Neural crest cell (in vitro differentiated cells): ENCODE data around the gene UNC13B. TPM values are rescaled to one million over a fixed set of nuclear protein-coding genes. Genes with fewer than 3 reads are reported as not detected.

Experiments
- DNase-seq: peaks from one replicate; pipeline ENCODE4 v3.0.0; 2021; ENCODE audit warnings: low read depth, mixed read lengths, low spot score
- H3K27ac Mint-ChIP-seq: one replicate; pipeline ENCODE4 v1.8.0; 2021; ENCODE audit warnings: mild to moderate bottlenecking, mixed read lengths; ENCODE audit not compliant: unreplicated experiment
- H3K27me3 Mint-ChIP-seq: 2 replicates; pipeline ENCODE4 v1.8.0; 2021; ENCODE audit warnings: low read depth, mild to moderate bottlenecking, mixed read lengths
- H3K36me3 Mint-ChIP-seq: 2 replicates; pipeline ENCODE4 v1.8.0; 2021; ENCODE audit warnings: low read depth, mild to moderate bottlenecking, mixed read lengths
- H3K4me1 Mint-ChIP-seq: 2 replicates; pipeline ENCODE4 v1.8.0; 2021; ENCODE audit warnings: mixed read lengths
- H3K4me3 Mint-ChIP-seq: one replicate; pipeline ENCODE4 v1.8.0; 2021; ENCODE audit warnings: mild to moderate bottlenecking, mixed read lengths
- H3K9me3 Mint-ChIP-seq: 2 replicates; pipeline ENCODE4 v1.8.0; 2021; ENCODE audit warnings: mixed read lengths
- CTCF ChIP-seq: fragments of 200-600 bp; sonication (generic); conservative IDR thresholded peaks from 2 replicates; pipeline ENCODE4 v1.5.0; 2021; ENCODE audit warnings: antibody characterized with exemption, mild to moderate bottlenecking
- total RNA-seq: library from RNA; stranded (reverse); gene quantifications from 2 replicates; pipeline ENCODE4 v1.2.1, GENCODE V29; 2021

UNC13B gene
- total RNA-seq, 1 donor from 2014 or later = 56.9 TPM

DNA sequence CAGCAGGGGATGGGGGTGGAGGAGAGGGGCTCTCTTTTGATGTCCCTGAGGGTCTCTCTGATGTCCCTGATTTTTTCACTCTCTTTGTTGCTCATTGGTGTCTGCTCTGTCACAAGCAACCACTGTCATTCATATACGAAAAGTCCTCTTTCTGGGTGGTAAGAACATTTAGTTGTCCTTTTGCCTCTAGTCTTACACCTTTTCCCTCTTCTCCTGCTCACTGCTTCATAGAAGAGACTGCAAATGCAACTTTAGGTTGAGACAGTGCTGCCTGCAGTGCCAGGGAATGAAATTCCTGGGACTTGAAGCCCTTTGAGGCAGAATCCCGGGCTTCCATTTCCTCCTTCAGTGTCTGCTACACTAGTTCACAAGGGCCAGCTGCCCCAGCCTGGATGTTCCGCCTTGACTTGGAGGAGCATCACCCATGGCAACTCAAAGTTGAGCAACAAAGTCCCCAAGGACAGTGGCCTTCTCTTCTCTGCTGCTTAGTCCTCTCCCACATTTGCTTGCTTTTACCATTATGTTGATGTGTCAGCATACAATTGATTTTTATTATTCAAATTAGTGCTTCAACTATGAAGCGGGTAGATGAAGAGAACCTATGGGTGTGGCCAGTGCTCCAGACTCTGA, 233.4 kb downstream of the UNC13B start:
- no peaks in the 10 kb centered on the region for H3K9me3 Mint-ChIP-seq
- H3K27ac Mint-ChIP-seq = no peak overlapping the region
- no peaks in the 10 kb centered on the region for H3K4me1 Mint-ChIP-seq

DNA sequence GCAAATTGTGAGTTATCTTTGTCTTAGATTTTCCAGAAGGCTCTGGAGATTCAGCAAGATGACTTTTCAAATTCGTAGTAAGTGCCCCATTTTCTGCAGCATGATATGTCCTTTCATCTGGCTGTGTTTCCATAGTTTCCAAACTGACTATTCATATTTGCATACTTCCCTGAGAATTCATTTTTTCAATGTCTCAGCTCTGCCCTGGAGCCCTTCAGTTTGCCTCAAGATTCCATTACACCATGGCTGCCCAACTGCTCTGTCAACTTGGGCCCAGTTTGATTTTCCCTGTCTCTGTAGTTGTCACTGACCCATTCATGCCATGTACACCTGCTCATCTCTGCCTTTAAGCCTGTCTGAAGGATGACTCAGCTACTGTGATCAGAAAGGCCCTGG, 233.9 kb downstream of the UNC13B start:
- DNase-seq = no peak
- Mint-ChIP-seq H3K36me3 (peaks cover 27% of the 10 kb centered on the region), H3K4me1 (no peaks in the 10 kb centered on the region), H3K9me3 (no peaks in the 10 kb centered on the region), H3K27me3 (no peaks in the 10 kb centered on the region), H3K4me3 (no peak overlapping the region), H3K27ac (no peak overlapping the region)
- no peak for TF ChIP-seq CTCF

More for the DNA sequence above, 233.4 kb downstream of the UNC13B start:
- H3K4me3 Mint-ChIP-seq = no peak overlapping the region
- H3K36me3 Mint-ChIP-seq = peaks cover 26% of the 10 kb centered on the region
- no peaks in the 10 kb centered on the region for H3K27me3 Mint-ChIP-seq
- no peak for DNase-seq
- TF ChIP-seq CTCF = no peak

DNA sequence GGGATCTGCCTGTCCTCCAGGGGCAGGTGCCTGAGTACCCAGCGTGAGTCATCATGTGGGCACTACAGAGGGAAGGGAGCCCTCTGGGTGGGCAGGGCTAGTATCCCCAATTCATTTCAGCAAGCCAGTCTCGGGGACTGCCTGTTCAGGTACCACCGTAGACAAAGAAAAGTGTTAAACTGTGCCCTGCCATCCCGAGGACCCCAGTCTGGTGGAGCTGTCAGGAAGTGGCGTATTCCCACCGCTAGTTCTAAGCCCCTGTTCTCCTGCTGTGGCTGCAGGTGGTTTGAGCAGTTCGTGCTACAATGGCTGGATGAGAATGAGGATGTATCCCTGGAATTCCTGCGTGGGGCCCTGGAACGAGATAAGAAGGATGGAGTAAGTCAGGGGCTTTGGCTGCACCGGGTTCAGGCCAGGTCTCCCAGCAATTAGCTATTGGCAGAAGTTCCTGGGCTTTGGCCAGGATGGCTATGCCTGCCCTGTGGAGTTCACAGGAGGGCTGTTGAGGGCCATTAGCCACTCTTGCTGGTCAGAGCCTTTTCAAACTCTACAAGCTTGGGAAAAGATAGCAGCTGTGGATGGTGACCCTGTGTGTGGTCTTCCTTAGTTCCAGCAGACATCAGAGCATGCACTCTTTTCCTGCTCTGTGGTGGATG, 234.9 kb downstream of the UNC13B start:
- Mint-ChIP-seq H3K36me3 (peaks cover 24% of the 10 kb centered on the region), H3K27ac (peak overlapping the region; percentile 27), H3K9me3 (no peaks in the 10 kb centered on the region), H3K27me3 (no peaks in the 10 kb centered on the region), H3K4me3 (no peak overlapping the region), H3K4me1 (no peaks in the 10 kb centered on the region)
- no peak for TF ChIP-seq CTCF
- DNase-seq = no peak

DNA sequence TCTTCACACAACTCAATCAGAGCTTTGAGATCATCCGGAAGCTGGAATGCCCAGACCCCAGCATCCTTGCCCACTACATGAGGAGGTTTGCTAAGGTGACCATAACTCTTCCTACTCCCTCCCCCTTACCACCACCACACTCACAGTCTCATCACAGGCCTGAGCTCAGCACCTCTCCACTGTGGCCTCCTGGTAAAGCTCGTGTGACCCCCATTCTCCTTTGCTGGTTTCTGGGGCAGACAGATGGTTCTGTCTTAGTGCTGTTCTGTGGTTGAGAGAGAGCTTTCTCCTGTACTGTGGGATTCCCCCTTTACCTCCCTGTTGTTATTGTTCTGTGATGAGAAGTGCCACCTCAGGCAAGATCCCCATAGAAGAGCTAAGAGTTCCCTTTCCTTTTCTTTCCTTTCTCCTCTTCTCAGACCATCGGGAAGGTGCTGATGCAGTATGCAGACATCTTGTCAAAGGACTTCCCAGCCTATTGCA, 235.4 kb downstream of the UNC13B start:
- no peak overlapping the region for H3K27ac Mint-ChIP-seq
- H3K4me3 Mint-ChIP-seq = no peak overlapping the region
- no peak for TF ChIP-seq CTCF
- H3K27me3 Mint-ChIP-seq = no peaks in the 10 kb centered on the region
- peaks cover 24% of the 10 kb centered on the region for H3K36me3 Mint-ChIP-seq
- DNase-seq = no peak
- no peaks in the 10 kb centered on the region for H3K4me1 Mint-ChIP-seq
- no peaks in the 10 kb centered on the region for H3K9me3 Mint-ChIP-seq

GRCh38 chr9:35397923-35398322, 236.1 kb downstream of the UNC13B start:
- Mint-ChIP-seq H3K4me3 (no peak overlapping the region), H3K36me3 (peaks cover 23% of the 10 kb centered on the region), H3K4me1 (no peaks in the 10 kb centered on the region), H3K9me3 (no peaks in the 10 kb centered on the region), H3K27me3 (no peaks in the 10 kb centered on the region), H3K27ac (no peak overlapping the region)
- DNase-seq = no peak
- no peak for TF ChIP-seq CTCF
